Common myeloid progenitor, CD34-positive (primary cell): ENCODE results near the gene RASGEF1C.

Source experiments
- CTCF ChIA-PET: fragments of 350-600 bp; sonication (Branson Sonifier 250); formaldehyde crosslinking; loops from one replicate; lab custom pipeline; 2021; ENCODE audit warnings: antibody characterized with exemption; lab: Charles Lee
- POLR2A ChIA-PET: fragments of 350-600 bp; sonication (Branson Sonifier 250); formaldehyde crosslinking; loops from one replicate; lab custom pipeline; 2021; ENCODE audit warnings: antibody characterized with exemption; lab: Charles Lee
- DNase-seq, 3 donors: peaks; one replicate each; pipeline versions ENCODE4 v3.0.0 to v3.0.0-alpha.2; 2013
- H3K27ac ChIP-seq, 2 experiments: 1 replicate in 1 of 2; 2 replicates in 1 of 2; pipeline ENCODE4 v1.7.0; 2013; ENCODE audit warnings: inconsistent platforms in 2 of 2, low read length in 2 of 2, mild to moderate bottlenecking in 2 of 2, low read depth in 1 of 2, moderate library complexity in 1 of 2; ENCODE audit not compliant: severe bottlenecking in 2 of 2, insufficient read depth in 1 of 2, poor library complexity in 1 of 2
- H3K27me3 ChIP-seq, 5 experiments: replicated peaks in 2 of 5; 1 replicate in 3 of 5; 2 replicates in 2 of 5; pipeline versions ENCODE4 v1.6.1 to v1.7.0; 2013; ENCODE audit warnings: low read length in 4 of 5, mild to moderate bottlenecking in 2 of 5, moderate library complexity in 2 of 5, inconsistent platforms in 1 of 5; ENCODE audit not compliant: insufficient read depth in 5 of 5, control insufficient read depth in 4 of 5
- H3K36me3 ChIP-seq, 4 experiments: 1 replicate in 2 of 4; 2 replicates in 2 of 4; pipeline versions ENCODE4 v1.6.1 to v1.7.0; 2013; ENCODE audit warnings: low read length in 3 of 4, control low read depth in 1 of 4, mild to moderate bottlenecking in 1 of 4; ENCODE audit not compliant: control insufficient read depth in 4 of 4, insufficient read depth in 4 of 4
- H3K4me1 ChIP-seq, 4 experiments: 1 replicate in 3 of 4; 2 replicates in 1 of 4; pipeline versions ENCODE4 v1.6.1 to v1.7.1; 2013; ENCODE audit warnings: low read length in 3 of 4, mild to moderate bottlenecking in 3 of 4, control low read depth in 1 of 4, inconsistent platforms in 1 of 4, moderate library complexity in 1 of 4; ENCODE audit not compliant: control insufficient read depth in 4 of 4, insufficient read depth in 4 of 4; ENCODE audit errors: control extremely low read depth in 1 of 4
- H3K4me3 ChIP-seq, 7 experiments: 1 replicate in 4 of 7; 2 replicates in 3 of 7; pipeline versions ENCODE4 v1.5.1 to v1.7.0; 2013; ENCODE audit warnings: mild to moderate bottlenecking in 7 of 7, low read length in 6 of 7, moderate library complexity in 6 of 7, inconsistent platforms in 2 of 7, low read depth in 2 of 7, control low read depth in 1 of 7; ENCODE audit not compliant: insufficient read depth in 4 of 7, control insufficient read depth in 1 of 7; ENCODE audit errors: extremely low read depth in 1 of 7
- H3K9me3 ChIP-seq, 5 experiments: 1 replicate in 4 of 5; 2 replicates in 1 of 5; pipeline versions ENCODE4 v1.6.1 to v1.7.1; 2013; ENCODE audit warnings: low read length in 4 of 5, mild to moderate bottlenecking in 2 of 5, inconsistent platforms in 1 of 5, low read depth in 1 of 5, moderate library complexity in 1 of 5; ENCODE audit not compliant: control insufficient read depth in 4 of 5, insufficient read depth in 2 of 5; ENCODE audit errors: control extremely low read depth in 1 of 5
- WGBS: methylation state at CpG from one replicate; pipeline ENCODE4 v1.1.5; 2013; ENCODE audit not compliant: insufficient coverage; 5-methylcytosine and 5-hydroxymethylcytosine counted together

Gene RASGEF1C

GRCh38 chr5:180140571-180140970, 68.4 kb downstream of the RASGEF1C start:
- no peaks in the 10 kb centered on the region for H3K27me3 ChIP-seq
- peaks cover 0 to 2% (median 0%) of the 10 kb centered on the region in 5 experiments for H3K9me3 ChIP-seq
- ChIA-PET CTCF (no interaction called here), POLR2A (no interaction called here)
- no peak for DNase-seq
- 81% methylated on average over 7 of the region's 9 CpGs for WGBS
- H3K36me3 ChIP-seq: no peaks in the 10 kb centered on the region
- H3K4me3 ChIP-seq: no peak overlapping the region
- no peak overlapping the region for H3K27ac ChIP-seq
- H3K4me1 ChIP-seq: peaks cover 0 to 5% (median 3%) of the 10 kb centered on the region in 4 experiments

GRCh38 chr5:180140079-180140554, 68.9 kb downstream of the RASGEF1C start:
- POLR2A ChIA-PET: no interaction called here
- no peaks in the 10 kb centered on the region for H3K27me3 ChIP-seq

GRCh38 chr5:180139731-180140055, 69.3 kb downstream of the RASGEF1C start:
- Histone ChIP-seq H3K36me3 (no peaks in the 10 kb centered on the region), H3K4me1 (peaks cover 0 to 14% (median 11%) of the 10 kb centered on the region in 4 experiments), H3K27ac (no peak overlapping the region), H3K4me3 (no peak overlapping the region), H3K27me3 (no peaks in the 10 kb centered on the region), H3K9me3 (no peaks in the 10 kb centered on the region)
- DNase-seq: no peak
- WGBS: 94% methylated on average over 6 of the region's 6 CpGs
- ChIA-PET POLR2A (no interaction called here), CTCF (no interaction called here)

More at GRCh38 chr5:180140079-180140554, 68.9 kb downstream of the RASGEF1C start:
- Histone ChIP-seq H3K27ac (no peak overlapping the region), H3K36me3 (no peaks in the 10 kb centered on the region), H3K9me3 (no peaks in the 10 kb centered on the region), H3K4me1 (peaks cover 0 to 10% (median 8%) of the 10 kb centered on the region in 4 experiments), H3K4me3 (no peak overlapping the region)
- CTCF ChIA-PET: no interaction called here
- no peak for DNase-seq
- WGBS: 85% methylated on average over 9 of the region's 10 CpGs

- H3K36me3 ChIP-seq: no peaks in the 10 kb centered on the region
- H3K4me1 ChIP-seq: peaks cover 0 to 14% (median 11%) of the 10 kb centered on the region in 4 experiments
- H3K27me3 ChIP-seq: no peaks in the 10 kb centered on the region
- H3K9me3 ChIP-seq: no peaks in the 10 kb centered on the region
- whole genome bisulfite sequencing: 98% methylated on average over 10 of the region's 11 CpGs
- ChIA-PET POLR2A (no interaction called here), CTCF (interaction anchor here (1.0 kb wide), 1 partner anchor 71 kb away, joined by 3 read pairs; no protein-coding TSS in a partner anchor)
- no peak overlapping the region for H3K4me3 ChIP-seq
- no peak overlapping the region for H3K27ac ChIP-seq
- DNase-seq: no peak
These were observed 69.9 kb downstream of the RASGEF1C start for GRCh38 chr5:180138976-180139730.

GRCh38 chr5:180138214-180138975, 70.6 kb downstream of the RASGEF1C start:
- 86% methylated on average over 12 of the region's 12 CpGs for WGBS
- POLR2A ChIA-PET: no interaction called here

GRCh38 chr5:180137401-180138213, 71.4 kb downstream of the RASGEF1C start:
- Histone ChIP-seq H3K36me3 (no peaks in the 10 kb centered on the region), H3K4me3 (no peak overlapping the region), H3K27me3 (no peaks in the 10 kb centered on the region), H3K27ac (no peak overlapping the region), H3K9me3 (no peaks in the 10 kb centered on the region), H3K4me1 (peaks cover 0 to 13% (median 11%) of the 10 kb centered on the region in 4 experiments)
- ChIA-PET POLR2A (no interaction called here), CTCF (interaction anchor here (0.6 to 1.0 kb wide), 2 partner anchors 71 to 72 kb away, joined by 3 read pairs; no protein-coding TSS in a partner anchor)
- DNase-seq: no peak
- WGBS: 98% methylated on average over 20 of the region's 24 CpGs

More at GRCh38 chr5:180138214-180138975, 70.6 kb downstream of the RASGEF1C start:
- Histone ChIP-seq H3K4me3 (no peak overlapping the region), H3K27me3 (no peaks in the 10 kb centered on the region), H3K27ac (no peak overlapping the region), H3K36me3 (no peaks in the 10 kb centered on the region), H3K9me3 (no peaks in the 10 kb centered on the region), H3K4me1 (peaks cover 0 to 13% (median 11%) of the 10 kb centered on the region in 4 experiments)
- DNase-seq: no peak
- CTCF ChIA-PET: interaction anchor here (1.0 kb wide), 1 partner anchor 72 kb away, joined by 3 read pairs; no protein-coding TSS in a partner anchor
